Liver (tissue), 9 donors: Measurements from ENCODE around the gene GCC2. TPM values are rescaled to one million over a fixed set of nuclear protein-coding genes. Genes with fewer than 3 reads are reported as not detected.
"Not testable (repeated sequence)": the region's sequence is repeated elsewhere in the genome, so short reads cannot be mapped to it uniquely, and the experiment has no call there.

ENCODE experiments used
- DNase-seq: peaks from one replicate; pipeline ENCODE4 v3.0.0-alpha.2; 2017; ENCODE audit warnings: low spot score
- H3K27ac ChIP-seq, 2 donors: one replicate each; pipeline ENCODE4 v1.7.0; 2013; ENCODE audit warnings: inconsistent platforms in 2 of 2, low read length in 2 of 2, control low read depth in 1 of 2, low read depth in 1 of 2, mild to moderate bottlenecking in 1 of 2
- H3K27me3 ChIP-seq, 4 donors: one replicate each; pipeline versions ENCODE4 v1.6.1 to v1.7.0; 2013; ENCODE audit warnings: low read length in 3 of 4, inconsistent platforms in 1 of 4, mild to moderate bottlenecking in 1 of 4, moderate library complexity in 1 of 4; ENCODE audit not compliant: control insufficient read depth in 4 of 4, insufficient read depth in 4 of 4
- H3K36me3 ChIP-seq, 4 donors: one replicate each; pipeline versions ENCODE4 v1.6.1 to v1.7.0; 2013; ENCODE audit warnings: low read length in 3 of 4, mild to moderate bottlenecking in 3 of 4, low read depth in 1 of 4, moderate library complexity in 1 of 4; ENCODE audit not compliant: control insufficient read depth in 4 of 4, insufficient read depth in 3 of 4
- H3K4me1 ChIP-seq, 4 donors: one replicate each; pipeline versions ENCODE4 v1.6.1 to v1.7.0; 2013; ENCODE audit warnings: low read length in 3 of 4, mild to moderate bottlenecking in 3 of 4, moderate library complexity in 1 of 4; ENCODE audit not compliant: control insufficient read depth in 4 of 4, insufficient read depth in 4 of 4
- H3K4me3 ChIP-seq, 3 donors: one replicate each; pipeline versions ENCODE4 v1.6.1 to v1.7.0; 2013; ENCODE audit warnings: low read length in 3 of 3, control low read depth in 1 of 3, low read depth in 1 of 3, mild to moderate bottlenecking in 1 of 3
- H3K9ac ChIP-seq, 2 donors: one replicate each; pipeline ENCODE4 v1.7.0; 2013; ENCODE audit warnings: low read length in 2 of 2, mild to moderate bottlenecking in 2 of 2, moderate library complexity in 2 of 2, control low read depth in 1 of 2, low read depth in 1 of 2
- H3K9me3 ChIP-seq, 4 donors: one replicate each; pipeline versions ENCODE4 v1.6.1 to v1.7.0; 2013; ENCODE audit warnings: low read length in 3 of 4; ENCODE audit not compliant: control insufficient read depth in 4 of 4
- FOXA1 ChIP-seq: IDR thresholded peaks from 2 replicates; pipeline ENCODE4 v1.6.1; 2016; ENCODE audit warnings: antibody characterized with exemption
- FOXA2 ChIP-seq: IDR thresholded peaks from 2 replicates; pipeline ENCODE4 v1.6.1; 2016; ENCODE audit warnings: antibody characterized with exemption
- HNF4A ChIP-seq, 2 donors: conservative IDR thresholded peaks; 2 replicates each; pipeline ENCODE4 v1.6.1; 2016; ENCODE audit warnings: antibody characterized with exemption in 2 of 2, mild to moderate bottlenecking in 2 of 2
- RAD21 ChIP-seq, 2 donors: IDR thresholded peaks; 2 replicates each; pipeline ENCODE4 v1.6.1; 2016; ENCODE audit warnings: antibody characterized with exemption in 2 of 2, mild to moderate bottlenecking in 2 of 2
- SP1 ChIP-seq: IDR thresholded peaks from 2 replicates; pipeline ENCODE4 v1.6.1; 2018; ENCODE audit warnings: antibody characterized with exemption, mild to moderate bottlenecking
- TAF1 ChIP-seq: conservative IDR thresholded peaks from 2 replicates; pipeline ENCODE4 v1.6.1; 2016; ENCODE audit warnings: antibody characterized with exemption, mild to moderate bottlenecking
- WGBS: extraction: QIAGEN DNeasy Blood & Tissue Kit; methylation state at CpG from one replicate; pipeline ENCODE4 v1.1.7; 2013; 5-methylcytosine and 5-hydroxymethylcytosine counted together
- polyA plus RNA-seq, 2 donors: library from polyadenylated mRNA; stranded (reverse) in 1 of 2; unstranded in 1 of 2; fragments of 200-250 nt in 1 of 2; fragments of >200 nt in 1 of 2; fragmentation: Nextera tagmentation in 1 of 2; extraction: Ambion mirVana in 1 of 2; gene quantifications; one replicate each; pipeline versions ENCODE4 v1.2.1 to v1.2.3, GENCODE V29; 2013 to 2015
- total RNA-seq, 2 donors: library from RNA; depleted of rRNA; stranded (reverse); fragments of >200 nt; gene quantifications; one replicate each; pipeline ENCODE4 v1.2.3, GENCODE V29; 2014
- TF ChIP-seq, protein P1 (sequence below): IDR thresholded peaks from 2 replicates; pipeline ENCODE4 v1.6.1; 2016; ENCODE audit warnings: antibody characterized with exemption, mild to moderate bottlenecking
- TF ChIP-seq, protein P2 (sequence below): fragments of 150-350 bp; IDR thresholded peaks from 2 replicates; pipeline ENCODE4 v1.5.1; 2017; ENCODE audit warnings: improper control_type of control experiment, low read depth, low read length; ENCODE audit not compliant: missing input control
- donor health status: healthy.
- donor health status: healthy.
- donor health status: healthy.
- donor health status: healthy.
- donor health status: healthy.

The GCC2 gene
- total and polyA plus RNA-seq, 4 donors, result 4.8 to 26.1 (median 19.9) TPM

DNA sequence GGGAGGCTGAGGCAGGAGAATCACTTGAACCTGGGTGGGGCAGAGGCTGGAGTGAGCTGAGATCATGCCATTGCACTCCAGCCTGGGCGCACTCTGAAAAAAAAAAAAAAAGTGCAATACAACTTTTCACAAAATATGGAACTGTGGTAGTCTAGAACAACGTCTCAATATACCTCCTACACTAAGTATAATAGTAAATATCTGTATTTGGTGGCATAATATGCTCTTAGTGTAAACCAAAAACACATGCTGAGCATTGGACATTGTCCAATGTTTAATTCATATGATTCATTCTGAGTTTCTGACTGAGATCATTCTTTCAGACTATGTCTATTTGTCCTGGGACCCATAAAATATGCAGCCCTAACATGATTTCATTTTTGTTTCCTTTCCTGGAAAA lies 65.5 kb downstream of the GCC2 start:
- 87% methylated on average over 2 of the region's 2 CpGs for WGBS
- not testable (repeated sequence) for H3K27me3 ChIP-seq, H3K9ac ChIP-seq, H3K4me1 ChIP-seq, H3K9me3 ChIP-seq, H3K36me3 ChIP-seq, H3K27ac ChIP-seq, H3K4me3 ChIP-seq, DNase-seq

DNA sequence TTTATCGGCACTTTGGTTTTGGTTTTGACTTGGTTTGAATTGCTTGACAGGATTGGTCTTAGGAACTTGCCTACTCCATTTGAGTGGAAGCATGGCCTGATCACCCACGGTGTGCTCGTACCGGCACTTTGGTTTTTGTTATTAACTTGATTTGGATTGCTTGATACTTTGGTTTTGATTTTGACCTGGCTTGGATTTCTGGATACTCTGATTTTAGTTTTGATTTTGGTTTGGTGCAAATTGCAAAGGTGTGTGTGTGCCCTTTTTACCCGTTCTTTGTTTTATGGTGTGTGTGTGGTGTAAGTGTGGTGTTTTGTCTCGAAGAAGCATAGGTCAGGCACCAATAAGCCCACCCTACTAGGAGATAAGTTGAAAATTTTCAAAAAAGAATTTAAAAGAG lies 75.7 kb downstream of the GCC2 start:
- WGBS, result 96% methylated on average over 5 of the region's 6 CpGs
- H3K9ac ChIP-seq, H3K27ac ChIP-seq, H3K36me3 ChIP-seq, H3K9me3 ChIP-seq, DNase-seq, H3K27me3 ChIP-seq, H3K4me1 ChIP-seq, H3K4me3 ChIP-seq: not testable (repeated sequence)

DNA sequence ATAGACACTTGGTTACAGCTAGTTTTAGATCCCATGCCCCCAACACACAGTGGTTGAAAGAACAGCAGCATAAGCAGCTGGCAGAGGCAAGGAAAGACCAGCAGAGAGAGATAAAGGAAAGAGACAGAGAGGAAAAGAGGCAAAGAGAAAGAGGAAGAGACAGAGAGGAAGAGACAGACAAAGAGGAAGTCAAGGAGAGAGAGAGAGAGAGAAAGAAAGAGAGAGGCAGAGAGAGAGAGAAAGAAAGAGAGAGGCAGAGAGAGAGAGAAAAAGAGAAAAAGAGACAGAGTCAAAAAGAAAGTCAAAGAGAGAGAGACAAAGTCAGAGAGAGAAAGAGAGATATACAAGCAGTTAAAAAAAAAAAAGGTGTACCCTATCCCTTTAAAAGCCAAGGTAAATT lies 76.3 kb downstream of the GCC2 start:
- not testable (repeated sequence) for H3K9me3 ChIP-seq, H3K9ac ChIP-seq, H3K27me3 ChIP-seq, H3K27ac ChIP-seq, H3K36me3 ChIP-seq, DNase-seq, H3K4me3 ChIP-seq, H3K4me1 ChIP-seq

DNA sequence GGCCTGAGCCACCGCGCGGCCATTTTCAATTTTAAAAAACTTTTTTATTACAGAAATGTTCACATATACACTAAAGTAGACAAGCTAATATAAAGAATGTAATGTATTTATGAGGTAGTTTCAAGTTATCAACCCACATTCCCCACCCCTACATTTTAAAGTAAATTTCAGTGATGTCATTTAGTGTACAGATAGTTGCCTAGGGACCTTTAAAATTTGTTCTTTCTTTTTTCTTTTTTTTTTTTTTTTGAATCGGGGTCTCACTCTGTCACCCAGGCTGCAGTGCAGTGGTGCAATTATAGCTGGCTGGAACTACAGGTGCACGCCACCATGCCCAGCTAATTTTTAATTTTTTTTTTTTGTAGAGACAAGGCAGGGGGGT lies 82.7 kb downstream of the GCC2 start:
- no peak overlapping the region for H3K4me3 ChIP-seq
- H3K4me1 ChIP-seq, result peaks cover 1 to 13% (median 6%) of the 10 kb centered on the region in 4 donors
- no peak for TF ChIP-seq FOXA1
- TF ChIP-seq, protein P1, sequence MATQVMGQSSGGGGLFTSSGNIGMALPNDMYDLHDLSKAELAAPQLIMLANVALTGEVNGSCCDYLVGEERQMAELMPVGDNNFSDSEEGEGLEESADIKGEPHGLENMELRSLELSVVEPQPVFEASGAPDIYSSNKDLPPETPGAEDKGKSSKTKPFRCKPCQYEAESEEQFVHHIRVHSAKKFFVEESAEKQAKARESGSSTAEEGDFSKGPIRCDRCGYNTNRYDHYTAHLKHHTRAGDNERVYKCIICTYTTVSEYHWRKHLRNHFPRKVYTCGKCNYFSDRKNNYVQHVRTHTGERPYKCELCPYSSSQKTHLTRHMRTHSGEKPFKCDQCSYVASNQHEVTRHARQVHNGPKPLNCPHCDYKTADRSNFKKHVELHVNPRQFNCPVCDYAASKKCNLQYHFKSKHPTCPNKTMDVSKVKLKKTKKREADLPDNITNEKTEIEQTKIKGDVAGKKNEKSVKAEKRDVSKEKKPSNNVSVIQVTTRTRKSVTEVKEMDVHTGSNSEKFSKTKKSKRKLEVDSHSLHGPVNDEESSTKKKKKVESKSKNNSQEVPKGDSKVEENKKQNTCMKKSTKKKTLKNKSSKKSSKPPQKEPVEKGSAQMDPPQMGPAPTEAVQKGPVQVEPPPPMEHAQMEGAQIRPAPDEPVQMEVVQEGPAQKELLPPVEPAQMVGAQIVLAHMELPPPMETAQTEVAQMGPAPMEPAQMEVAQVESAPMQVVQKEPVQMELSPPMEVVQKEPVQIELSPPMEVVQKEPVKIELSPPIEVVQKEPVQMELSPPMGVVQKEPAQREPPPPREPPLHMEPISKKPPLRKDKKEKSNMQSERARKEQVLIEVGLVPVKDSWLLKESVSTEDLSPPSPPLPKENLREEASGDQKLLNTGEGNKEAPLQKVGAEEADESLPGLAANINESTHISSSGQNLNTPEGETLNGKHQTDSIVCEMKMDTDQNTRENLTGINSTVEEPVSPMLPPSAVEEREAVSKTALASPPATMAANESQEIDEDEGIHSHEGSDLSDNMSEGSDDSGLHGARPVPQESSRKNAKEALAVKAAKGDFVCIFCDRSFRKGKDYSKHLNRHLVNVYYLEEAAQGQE, result no peak
- no peak for TF ChIP-seq FOXA2
- TF ChIP-seq SP1, result no peak
- no peak for TF ChIP-seq HNF4A (conservative IDR thresholded peaks at IDR 0.05)
- TF ChIP-seq RAD21 (IDR thresholded peaks at IDR 0.05), result no peak
- TF ChIP-seq, protein P2, sequence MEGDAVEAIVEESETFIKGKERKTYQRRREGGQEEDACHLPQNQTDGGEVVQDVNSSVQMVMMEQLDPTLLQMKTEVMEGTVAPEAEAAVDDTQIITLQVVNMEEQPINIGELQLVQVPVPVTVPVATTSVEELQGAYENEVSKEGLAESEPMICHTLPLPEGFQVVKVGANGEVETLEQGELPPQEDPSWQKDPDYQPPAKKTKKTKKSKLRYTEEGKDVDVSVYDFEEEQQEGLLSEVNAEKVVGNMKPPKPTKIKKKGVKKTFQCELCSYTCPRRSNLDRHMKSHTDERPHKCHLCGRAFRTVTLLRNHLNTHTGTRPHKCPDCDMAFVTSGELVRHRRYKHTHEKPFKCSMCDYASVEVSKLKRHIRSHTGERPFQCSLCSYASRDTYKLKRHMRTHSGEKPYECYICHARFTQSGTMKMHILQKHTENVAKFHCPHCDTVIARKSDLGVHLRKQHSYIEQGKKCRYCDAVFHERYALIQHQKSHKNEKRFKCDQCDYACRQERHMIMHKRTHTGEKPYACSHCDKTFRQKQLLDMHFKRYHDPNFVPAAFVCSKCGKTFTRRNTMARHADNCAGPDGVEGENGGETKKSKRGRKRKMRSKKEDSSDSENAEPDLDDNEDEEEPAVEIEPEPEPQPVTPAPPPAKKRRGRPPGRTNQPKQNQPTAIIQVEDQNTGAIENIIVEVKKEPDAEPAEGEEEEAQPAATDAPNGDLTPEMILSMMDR, result no peak
- TF ChIP-seq TAF1, result no peak
- H3K27ac ChIP-seq, result no peak overlapping the region
- 93% methylated on average over 5 of the region's 5 CpGs for WGBS
- no peak for DNase-seq
- no peaks in the 10 kb centered on the region for H3K36me3 ChIP-seq
- no peaks in the 10 kb centered on the region for H3K27me3 ChIP-seq
- no peak overlapping the region for H3K9ac ChIP-seq
- no peaks in the 10 kb centered on the region for H3K9me3 ChIP-seq
